GM20000 (cell line): ENCODE data around the gene PPP2R2B.

Experiments used
- DNase-seq: peaks from one replicate; pipeline ENCODE4 v3.0.0; 2012; ENCODE audit warnings: low spot score
- CTCF ChIP-seq: IDR thresholded peaks from 2 replicates; pipeline ENCODE4 v1.5.1; 2012; ENCODE audit warnings: mild to moderate bottlenecking, control low read depth; ENCODE audit errors: extremely low read depth, missing control alignments

PPP2R2B gene

GRCh38 chr5:146553446-146553845 lies 325.1 kb downstream of the PPP2R2B start:
- DNase-seq = no peak
- TF ChIP-seq CTCF = no peak

GRCh38 chr5:146549615-146550014 lies 328.9 kb downstream of the PPP2R2B start:
- DNase-seq = no peak
- TF ChIP-seq CTCF = no peak

- no peak for DNase-seq
Measured at GRCh38 chr5:146548781-146549449, 329.6 kb downstream of the PPP2R2B start.

GRCh38 chr5:146544232-146544631 lies 334.3 kb downstream of the PPP2R2B start:
- no peak for DNase-seq
- TF ChIP-seq CTCF = no peak

More at GRCh38 chr5:146548781-146549449, 329.6 kb downstream of the PPP2R2B start:
- TF ChIP-seq CTCF = no peak

- peak; percentile 63 for DNase-seq
- peak; percentile 85 for TF ChIP-seq CTCF
Measured at GRCh38 chr5:146541958-146542849, 336.4 kb downstream of the PPP2R2B start.

GRCh38 chr5:146540414-146540813 lies 338.1 kb downstream of the PPP2R2B start:
- DNase-seq = no peak

More at GRCh38 chr5:146540414-146540813, 338.1 kb downstream of the PPP2R2B start:
- TF ChIP-seq CTCF = no peak
